Body of pancreas (tissue), 4 donors: ENCODE results near the gene TPSB2.

Experiments
- CTCF ChIP-seq, 7 experiments: fragments of 450-650 bp in 4 of 7; fragments of 200-600 bp in 3 of 7; sonication (generic) in 3 of 7; IDR thresholded peaks; one replicate each; pipeline ENCODE4 v1.5.1; 2016 to 2019; ENCODE audit warnings: antibody characterized with exemption in 7 of 7
- POLR2A ChIP-seq, 3 donors: fragments of 450-650 bp; IDR thresholded peaks; one replicate each; pipeline ENCODE4 v1.6.1; 2016; ENCODE audit warnings: antibody characterized with exemption in 3 of 3, mild to moderate bottlenecking in 2 of 3

GRCh38 chr16:1259760-1260068, 29.7 kb upstream of the TPSB2 start:
- no peak for TF ChIP-seq CTCF (IDR thresholded peaks at IDR 0.05)
- no peak for TF ChIP-seq POLR2A (IDR thresholded peaks at IDR 0.05)
